Cerebellar cortex (tissue), 1 donor: ENCODE measurements around the gene BLNK.
"Not testable (repeated sequence)": the region's sequence is repeated elsewhere in the genome, so short reads cannot be mapped to it uniquely, and the experiment has no call there.

Experiments used
- DNase-seq: peaks from one replicate; pipeline ENCODE4 v3.0.0-alpha.2; 2015; ENCODE audit warnings: low spot score

BLNK gene

GRCh38 chr10:96225119-96225518 is 46.2 kb downstream of the BLNK start:
- DNase-seq: no peak

- DNase-seq: no peak
Observed at GRCh38 chr10:96222908-96223307, 48.5 kb downstream of the BLNK start.

GRCh38 chr10:96222441-96222840 is 48.9 kb downstream of the BLNK start:
- no peak for DNase-seq

- no peak for DNase-seq
Observed at GRCh38 chr10:96218826-96219225, 52.5 kb downstream of the BLNK start.

GRCh38 chr10:96217711-96218110 is 53.7 kb downstream of the BLNK start:
- no peak for DNase-seq

GRCh38 chr10:96216775-96217174 is 54.6 kb downstream of the BLNK start:
- no peak for DNase-seq

GRCh38 chr10:96212911-96213310 is 58.5 kb downstream of the BLNK start:
- DNase-seq: no peak

GRCh38 chr10:96211764-96212163 is 59.6 kb downstream of the BLNK start:
- DNase-seq: no peak

GRCh38 chr10:96208946-96209345 is 62.4 kb downstream of the BLNK start:
- DNase-seq: no peak

GRCh38 chr10:96208271-96208670 is 63.1 kb downstream of the BLNK start:
- DNase-seq: no peak

- DNase-seq: no peak
Observed at GRCh38 chr10:96205580-96205979, 65.8 kb downstream of the BLNK start.

GRCh38 chr10:96201525-96201924 is 69.8 kb downstream of the BLNK start:
- no peak for DNase-seq

- not testable (repeated sequence) for DNase-seq
Observed at GRCh38 chr10:96189505-96189904, 81.9 kb downstream of the BLNK start.

GRCh38 chr10:96188916-96189315 is 82.5 kb downstream of the BLNK start:
- DNase-seq: no peak

GRCh38 chr10:96188421-96188820 is 82.9 kb downstream of the BLNK start:
- DNase-seq: no peak

- DNase-seq: no peak
Observed at GRCh38 chr10:96176985-96177384, 94.4 kb downstream of the BLNK start.

GRCh38 chr10:96172666-96173065 is 98.7 kb downstream of the BLNK start:
- DNase-seq: no peak

- no peak for DNase-seq
Observed at GRCh38 chr10:96170230-96170629, 101.1 kb downstream of the BLNK start.

- DNase-seq: no peak
Observed at GRCh38 chr10:96168546-96168945, 102.8 kb downstream of the BLNK start.

- no peak for DNase-seq
Observed at GRCh38 chr10:96165726-96166125, 105.6 kb downstream of the BLNK start.

GRCh38 chr10:96153070-96153469 is 118.3 kb downstream of the BLNK start:
- no peak for DNase-seq

- no peak for DNase-seq
Observed at GRCh38 chr10:96152437-96152836, 118.9 kb downstream of the BLNK start.
